HCT116 (cell line): ENCODE data around the gene AUTS2. TPM values are rescaled to one million over a fixed set of nuclear protein-coding genes. Genes with fewer than 3 reads are reported as not detected.

ENCODE experiments used
- ATAC-seq: fragments of 200-7000 bp; cut with Tn5 transposase; 2 replicates; pipeline ENCODE4 v1.9.1; 2020; ENCODE audit warnings: mild to moderate bottlenecking, moderate library complexity
- BruUV-seq: library from RNA; stranded (reverse); fragments of 400-500 nt; replicated peaks from 2 replicates; lab custom pipeline; 2021; lab: Mats Ljungman, UMichigan
- CTCF ChIA-PET: fragments of 300-600 bp; sonication (Branson Sonifier 250); formaldehyde crosslinking; loops from one replicate; lab custom pipeline; 2021; ENCODE audit warnings: antibody characterized with exemption; lab: Charles Lee
- POLR2A ChIA-PET: fragments of 300-600, 350-600 bp; sonication (Branson Sonifier 250); formaldehyde crosslinking; loops from one replicate; lab custom pipeline; 2021; ENCODE audit warnings: antibody characterized with exemption; lab: Charles Lee
- RAD21 ChIA-PET, 2 experiments: fragments of 300-600 bp; sonication (Branson Sonifier 250); formaldehyde crosslinking; loops; one replicate each; lab custom pipeline; 2023; ENCODE audit warnings: low total read pairs in 2 of 2; ENCODE audit not compliant: uncharacterized antibody in 2 of 2, unreplicated experiment in 2 of 2, low non-redundant PET in 1 of 2; lab: Charles Lee
- DNase-seq: peaks from one replicate; pipeline ENCODE4 v3.0.0-alpha.2; 2010; ENCODE audit warnings: low read depth, low spot score
- H2AFZ ChIP-seq: fragments of 200-600 bp; shearing (Covaris generic), sonication (generic); 2 replicates; pipeline ENCODE4 v1.6.1; 2017; ENCODE audit warnings: low read depth, mixed run types, mixed read lengths, antibody characterized with exemption, low read length; ENCODE audit not compliant: poor library complexity, severe bottlenecking
- H3K27ac ChIP-seq: 2 replicates; pipeline ENCODE4 v1.5.1; 2012; ENCODE audit warnings: low read depth, low read length
- H3K27me3 ChIP-seq: fragments of 200-600 bp; sonication (generic); 2 replicates; pipeline ENCODE4 v1.6.1; 2016; ENCODE audit warnings: mixed run types, low read length, mixed read lengths; ENCODE audit not compliant: insufficient read depth
- H3K36me3 ChIP-seq, 2 experiments: fragments of 200-500 bp in 1 of 2; fragments of 200-600 bp in 1 of 2; sonication (Bioruptor generic) in 1 of 2; sonication (generic) in 1 of 2; 2 replicates each; pipeline versions ENCODE4 v1.5.1 to v1.6.1; 2014 to 2016; ENCODE audit warnings: low read length in 2 of 2, inconsistent platforms in 1 of 2, mixed read lengths in 1 of 2, mixed run types in 1 of 2; ENCODE audit not compliant: insufficient read depth in 2 of 2, control insufficient read depth in 1 of 2
- H3K4me1 ChIP-seq, 2 experiments: fragments of 200-600 bp in 1 of 2; sonication (generic) in 1 of 2; 2 replicates each; pipeline versions ENCODE4 v1.5.1 to v1.6.1; 2012 to 2017; ENCODE audit warnings: low read length in 2 of 2, inconsistent platforms in 1 of 2, mild to moderate bottlenecking in 1 of 2, mixed read lengths in 1 of 2, mixed run types in 1 of 2, moderate library complexity in 1 of 2; ENCODE audit not compliant: insufficient read depth in 2 of 2, control insufficient read depth in 1 of 2
- H3K4me2 ChIP-seq: fragments of 200-600 bp; sonication (generic); 2 replicates; pipeline ENCODE4 v1.6.1; 2017; ENCODE audit warnings: mixed run types, low read length, mixed read lengths
- H3K4me3 ChIP-seq, 2 experiments: fragments of 200-600 bp in 1 of 2; sonication (generic) in 1 of 2; replicated peaks in 1 of 2; 2 replicates each; pipeline ENCODE4 v1.5.1; 2011 to 2016; ENCODE audit warnings: low read length in 2 of 2, control low read depth in 1 of 2, low read depth in 1 of 2, mild to moderate bottlenecking in 1 of 2, mixed read lengths in 1 of 2, mixed run types in 1 of 2
- H3K79me2 ChIP-seq: fragments of 200-600 bp; sonication (generic); 2 replicates; pipeline ENCODE4 v1.6.1; 2017; ENCODE audit warnings: mild to moderate bottlenecking, mixed run types, low read length, moderate library complexity, mixed read lengths; ENCODE audit not compliant: insufficient read depth
- H3K9ac ChIP-seq: fragments of 200-600 bp; sonication (generic); 2 replicates; pipeline ENCODE4 v1.6.1; 2016; ENCODE audit warnings: low read length, mixed read lengths
- H3K9me2 ChIP-seq: fragments of 200-600 bp; sonication (generic), shearing (Covaris generic); 2 replicates; pipeline ENCODE4 v1.6.1; 2017; ENCODE audit warnings: mixed run types, mild to moderate bottlenecking, moderate library complexity; ENCODE audit not compliant: insufficient read depth
- H3K9me3 ChIP-seq, 2 experiments: fragments of 200-500 bp in 1 of 2; fragments of 200-600 bp in 1 of 2; sonication (Bioruptor generic) in 1 of 2; sonication (generic) in 1 of 2; 2 replicates each; pipeline ENCODE4 v1.6.1; 2014 to 2017; ENCODE audit warnings: low read length in 2 of 2, mixed read lengths in 2 of 2, inconsistent platforms in 1 of 2, low read depth in 1 of 2, mild to moderate bottlenecking in 1 of 2, mixed run types in 1 of 2, moderate library complexity in 1 of 2; ENCODE audit not compliant: control insufficient read depth in 1 of 2, insufficient read depth in 1 of 2
- H4K20me1 ChIP-seq: fragments of 200-600 bp; sonication (generic), shearing (Covaris generic); 2 replicates; pipeline ENCODE4 v1.6.1; 2017; ENCODE audit warnings: mixed run types, mild to moderate bottlenecking, moderate library complexity; ENCODE audit not compliant: insufficient read depth
- CBX3 ChIP-seq: IDR thresholded peaks from 2 replicates; pipeline ENCODE4 v1.6.1; 2012; ENCODE audit warnings: low read depth
- CEBPB ChIP-seq: IDR thresholded peaks from 2 replicates; pipeline ENCODE4 v1.6.1; 2012; ENCODE audit warnings: low read depth
- ELF1 ChIP-seq: IDR thresholded peaks from 2 replicates; pipeline ENCODE4 v1.6.1; 2012; ENCODE audit warnings: low read depth, borderline replicate concordance
- EZH2 ChIP-seq: fragments of 200-600 bp; sonication (generic); IDR thresholded peaks from 2 replicates; pipeline ENCODE4 v1.6.1; 2017; ENCODE audit warnings: antibody characterized with exemption, mixed run types
- EZH2phosphoT487 ChIP-seq: fragments of 200-600 bp; IDR thresholded peaks from 2 replicates; pipeline ENCODE4 v1.6.1; 2018; ENCODE audit warnings: antibody characterized with exemption, borderline replicate concordance
- FOSL1 ChIP-seq: IDR thresholded peaks from 2 replicates; pipeline ENCODE4 v1.6.1; 2012; ENCODE audit warnings: low read depth
- POLR2A ChIP-seq: IDR thresholded peaks from 2 replicates; pipeline ENCODE4 v1.7.0; 2011; ENCODE audit warnings: borderline replicate concordance; ENCODE audit not compliant: insufficient read depth, insufficient read length; ENCODE audit errors: extremely low read depth
- POLR2AphosphoS5 ChIP-seq: IDR thresholded peaks from 2 replicates; pipeline ENCODE4 v1.6.1; 2011; ENCODE audit warnings: mild to moderate bottlenecking, low read depth, low read length, moderate library complexity
- SRF ChIP-seq: IDR thresholded peaks from 2 replicates; pipeline ENCODE4 v1.6.1; 2012; ENCODE audit warnings: low read depth
- YY1 ChIP-seq: IDR thresholded peaks from 2 replicates; pipeline ENCODE4 v1.6.1; 2011; ENCODE audit warnings: low read length, low read depth, moderate library complexity, mild to moderate bottlenecking; ENCODE audit not compliant: insufficient replicate concordance; ENCODE audit errors: extremely low read depth
- ZBTB33 ChIP-seq: IDR thresholded peaks from 2 replicates; pipeline ENCODE4 v1.6.1; 2011; ENCODE audit warnings: mild to moderate bottlenecking, low read length, moderate library complexity; ENCODE audit not compliant: insufficient replicate concordance; ENCODE audit errors: extremely low read depth
- intact Hi-C: fragments of 100-400 bp; cut with micrococcal nuclease; formaldehyde crosslinking; loops from 2 replicates; pipeline ENCODE4 v1.10.0; 2022
- total RNA-seq: library from RNA; stranded (reverse); gene quantifications from one replicate; pipeline ENCODE4 v1.2.1, GENCODE V29; 2021; ENCODE audit not compliant: unreplicated experiment
- TF ChIP-seq, protein P1 (sequence below): IDR thresholded peaks from 2 replicates; pipeline ENCODE4 v1.6.1; 2012

The AUTS2 gene
- total RNA-seq, 1 experiment from 2014 or later, result 0.93 TPM

DNA sequence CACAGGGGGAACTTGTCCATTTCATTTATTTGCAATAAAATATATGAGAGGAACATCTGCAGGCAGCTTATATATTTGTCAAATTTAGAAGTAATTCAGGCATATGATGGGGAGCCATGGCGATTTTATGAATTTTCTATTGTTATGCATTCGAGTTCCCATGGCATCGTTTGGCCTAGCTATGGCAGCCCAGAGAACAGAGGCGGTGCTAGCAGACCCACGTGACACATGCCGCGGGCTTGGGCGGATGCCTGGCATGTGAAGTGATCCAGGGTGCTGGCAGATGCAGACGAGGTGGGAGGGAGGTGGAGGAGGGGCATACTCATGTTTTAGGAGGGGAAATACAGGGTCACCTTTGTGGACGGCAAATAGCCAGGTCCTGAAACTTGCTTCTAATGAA, 973.7 kb downstream of the AUTS2 start:
- no peak for TF ChIP-seq SRF

GRCh38 chr7:70572571-70572970, 974.3 kb downstream of the AUTS2 start:
- no peak overlapping the region for H2AFZ ChIP-seq
- intact Hi-C loops, result no loop called here
- H3K27me3 ChIP-seq, result no peaks in the 10 kb centered on the region
- no peaks in the 10 kb centered on the region for H4K20me1 ChIP-seq
- H3K4me3 ChIP-seq, result no peak overlapping the region
- ChIA-PET RAD21 (no interaction called here), CTCF (no interaction called here), POLR2A (no interaction called here)
- H3K79me2 ChIP-seq, result no peaks in the 10 kb centered on the region
- no peak for ATAC-seq
- no peaks in the 10 kb centered on the region for H3K4me1 ChIP-seq
- no peak for TF ChIP-seq YY1
- TF ChIP-seq ELF1, result no peak
- no peak for TF ChIP-seq FOSL1
- TF ChIP-seq EZH2, result no peak
- TF ChIP-seq POLR2A, result no peak
- TF ChIP-seq CBX3, result no peak
- TF ChIP-seq, protein P1, sequence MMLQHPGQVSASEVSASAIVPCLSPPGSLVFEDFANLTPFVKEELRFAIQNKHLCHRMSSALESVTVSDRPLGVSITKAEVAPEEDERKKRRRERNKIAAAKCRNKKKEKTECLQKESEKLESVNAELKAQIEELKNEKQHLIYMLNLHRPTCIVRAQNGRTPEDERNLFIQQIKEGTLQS, result no peak
- TF ChIP-seq EZH2phosphoT487, result no peak
- no peak for TF ChIP-seq CEBPB
- no peak for TF ChIP-seq POLR2AphosphoS5
- no peak for TF ChIP-seq ZBTB33
- DNase-seq, result no peak
- no peak overlapping the region for H3K27ac ChIP-seq
- BruUV-seq, result no TSS peak
- H3K9me3 ChIP-seq, result peaks cover 0 to 23% of the 10 kb centered on the region in 2 experiments; a peak in 2 of 4 replicates
- H3K36me3 ChIP-seq, result no peaks in the 10 kb centered on the region
- H3K9ac ChIP-seq, result no peak overlapping the region
- H3K4me2 ChIP-seq, result no peak overlapping the region
- H3K9me2 ChIP-seq, result no peaks in the 10 kb centered on the region

More for the DNA sequence above, 973.7 kb downstream of the AUTS2 start:
- Histone ChIP-seq H3K4me1 (no peaks in the 10 kb centered on the region), H3K9me2 (no peaks in the 10 kb centered on the region), H3K4me2 (no peak overlapping the region), H3K27ac (no peak overlapping the region), H3K79me2 (no peaks in the 10 kb centered on the region), H3K9me3 (peaks cover 0 to 29% of the 10 kb centered on the region in 2 experiments; a peak in 2 of 4 replicates), H3K4me3 (no peak overlapping the region), H2AFZ (no peak overlapping the region), H3K27me3 (no peaks in the 10 kb centered on the region), H3K9ac (no peak overlapping the region), H4K20me1 (no peaks in the 10 kb centered on the region), H3K36me3 (no peaks in the 10 kb centered on the region)
- ChIA-PET RAD21 (no interaction called here), POLR2A (no interaction called here), CTCF (no interaction called here)
- DNase-seq, result no peak
- intact Hi-C loops, result no loop called here
- ATAC-seq, result no peak
- no TSS peak for BruUV-seq
